Frontal cortex (tissue), 4 donors: ENCODE data around the gene PRG2. TPM values are rescaled to one million over a fixed set of nuclear protein-coding genes. Genes with fewer than 3 reads are reported as not detected.
"Not testable (repeated sequence)": the region's sequence is repeated elsewhere in the genome, so short reads cannot be mapped to it uniquely, and the experiment has no call there.

ENCODE experiments used
- DNase-seq, 2 donors: peaks; one replicate each; pipeline ENCODE4 v3.0.0; 2012; ENCODE audit warnings: low spot score in 2 of 2
- FAIRE-seq: peaks from 2 replicates; lab custom pipeline; 2012; peaks lifted over from hg19 to GRCh38; lab: Jason Lieb, UNC
- total RNA-seq: library from RNA; depleted of rRNA; stranded (reverse); fragments of >200 nt; gene quantifications from one replicate; pipeline ENCODE4 v1.2.3, GENCODE V29; 2014
- donor health status: control.
- donor health status: control.
- donor health status: control.

Gene PRG2
- total RNA-seq, 1 donor from 2014 or later, result not detected

DNA sequence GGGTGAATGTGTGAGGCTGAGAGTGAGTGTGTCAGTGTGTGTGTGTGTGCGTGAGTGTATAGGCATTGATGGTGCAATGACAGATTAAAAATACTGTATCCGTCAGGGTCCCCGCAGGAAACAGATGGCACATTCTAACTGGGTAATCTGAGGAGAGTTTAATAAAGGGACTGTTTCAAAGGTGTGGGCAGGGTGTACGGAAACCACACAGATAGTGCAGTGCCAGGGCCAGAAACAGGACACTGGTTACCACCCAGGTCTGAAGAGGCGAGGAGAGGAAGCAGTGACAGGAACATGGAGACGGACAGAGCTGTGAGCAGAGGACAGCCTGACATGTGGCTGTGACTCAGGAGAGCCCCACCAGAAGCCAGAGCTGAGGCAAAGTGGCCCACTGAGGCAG, 35.8 kb downstream of the PRG2 start:
- no peak for DNase-seq
- no peak for FAIRE-seq

DNA sequence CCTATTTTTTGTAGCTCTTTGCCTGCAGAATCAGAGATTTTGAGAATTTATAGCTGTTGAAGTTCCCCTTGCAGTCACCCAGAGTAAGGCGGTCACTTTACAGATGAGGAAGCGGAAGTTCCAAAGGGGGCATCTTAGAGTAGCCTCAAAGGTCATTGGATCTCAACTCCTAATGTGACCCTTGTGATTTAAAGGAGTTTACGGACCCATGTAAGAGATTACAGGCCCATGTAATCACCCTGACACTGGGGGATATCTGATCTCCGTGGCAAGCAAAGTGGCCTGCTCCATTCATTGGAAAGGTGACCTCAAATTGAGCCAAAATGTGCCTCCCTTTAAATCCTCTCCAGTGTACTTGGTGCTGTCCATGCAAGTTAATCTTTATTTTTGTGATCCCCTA, 36.6 kb downstream of the PRG2 start:
- FAIRE-seq, result no peak
- no peak for DNase-seq

DNA sequence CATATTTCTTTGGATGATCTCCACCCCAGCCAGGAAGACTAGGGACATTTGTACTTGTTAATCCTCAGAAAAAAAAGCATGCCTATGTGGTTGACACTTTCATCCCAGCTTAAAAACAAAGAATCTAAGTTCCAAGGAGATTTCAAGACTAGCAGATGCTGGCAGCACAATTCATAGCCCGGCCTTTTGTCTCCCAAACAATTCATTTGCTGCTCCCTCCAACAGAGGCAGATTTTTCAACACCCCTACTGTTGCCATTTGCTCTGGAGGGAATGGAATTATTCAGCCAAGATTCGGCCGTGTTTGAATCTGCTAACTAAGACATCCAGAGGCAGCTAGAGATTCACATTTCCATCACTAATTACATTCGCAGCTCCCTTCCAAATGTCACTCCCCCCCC, 37.0 kb downstream of the PRG2 start:
- FAIRE-seq, result no peak
- DNase-seq, result no peak

DNA sequence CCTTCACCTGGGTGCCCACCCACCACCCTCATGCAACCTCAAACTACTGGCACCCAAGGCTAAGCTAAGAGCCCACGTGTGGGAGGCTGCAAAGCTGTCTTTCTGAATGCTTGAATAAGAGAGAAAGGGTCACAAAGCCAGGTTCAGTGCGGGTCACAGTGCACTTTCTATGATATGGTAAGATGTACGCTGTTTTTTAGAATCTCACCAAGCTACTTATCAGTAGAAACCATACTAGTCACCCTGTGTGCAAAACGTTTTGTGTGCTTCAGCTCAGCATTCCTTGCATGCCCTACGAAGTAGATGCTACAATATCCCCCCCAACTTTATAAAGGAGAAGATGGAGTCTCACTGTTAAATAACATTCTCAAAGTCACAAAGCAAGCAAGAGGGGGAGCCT, 37.4 kb downstream of the PRG2 start:
- FAIRE-seq (no peak), DNase-seq (no peak)

DNA sequence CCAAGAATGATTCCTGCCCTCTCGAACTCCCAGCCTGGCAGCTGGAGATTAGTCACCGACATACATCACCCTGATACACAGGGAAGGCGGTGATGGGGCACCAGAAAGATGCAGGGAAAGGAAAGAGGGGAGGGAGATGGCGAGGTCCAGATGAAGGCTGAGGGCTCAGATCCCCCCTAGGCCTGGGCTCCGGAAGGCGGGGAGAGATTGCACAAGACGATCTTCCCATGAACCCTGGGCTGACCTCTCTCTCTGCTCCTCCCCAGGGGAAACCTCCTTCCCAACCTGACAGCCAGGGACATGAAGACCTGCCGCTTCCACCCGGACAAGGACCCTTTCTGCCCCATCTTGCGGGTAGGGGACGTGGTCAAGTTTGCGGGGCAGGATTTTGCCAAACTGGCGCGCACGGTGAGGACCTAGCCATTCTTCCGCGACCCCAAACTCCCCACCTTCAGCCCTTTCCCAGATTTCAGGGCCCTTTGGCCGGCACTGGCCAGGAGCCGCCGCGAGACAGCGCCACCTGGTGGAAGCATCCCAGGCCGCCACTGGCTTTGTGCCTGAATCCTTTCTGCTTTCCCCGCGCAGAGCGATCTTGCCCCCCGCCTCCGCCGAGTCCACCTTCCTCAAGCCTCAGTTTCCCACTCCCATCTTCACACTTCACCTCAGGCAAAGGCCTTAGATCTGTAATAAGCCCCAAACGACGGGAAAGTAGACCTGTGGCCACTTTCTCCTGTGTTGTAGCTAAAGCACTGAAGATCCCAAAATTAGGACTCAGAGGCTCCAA, 40.8 kb downstream of the PRG2 start:
- no peak for FAIRE-seq
- DNase-seq, result peak in 1 of 2 donors; percentile 70

DNA sequence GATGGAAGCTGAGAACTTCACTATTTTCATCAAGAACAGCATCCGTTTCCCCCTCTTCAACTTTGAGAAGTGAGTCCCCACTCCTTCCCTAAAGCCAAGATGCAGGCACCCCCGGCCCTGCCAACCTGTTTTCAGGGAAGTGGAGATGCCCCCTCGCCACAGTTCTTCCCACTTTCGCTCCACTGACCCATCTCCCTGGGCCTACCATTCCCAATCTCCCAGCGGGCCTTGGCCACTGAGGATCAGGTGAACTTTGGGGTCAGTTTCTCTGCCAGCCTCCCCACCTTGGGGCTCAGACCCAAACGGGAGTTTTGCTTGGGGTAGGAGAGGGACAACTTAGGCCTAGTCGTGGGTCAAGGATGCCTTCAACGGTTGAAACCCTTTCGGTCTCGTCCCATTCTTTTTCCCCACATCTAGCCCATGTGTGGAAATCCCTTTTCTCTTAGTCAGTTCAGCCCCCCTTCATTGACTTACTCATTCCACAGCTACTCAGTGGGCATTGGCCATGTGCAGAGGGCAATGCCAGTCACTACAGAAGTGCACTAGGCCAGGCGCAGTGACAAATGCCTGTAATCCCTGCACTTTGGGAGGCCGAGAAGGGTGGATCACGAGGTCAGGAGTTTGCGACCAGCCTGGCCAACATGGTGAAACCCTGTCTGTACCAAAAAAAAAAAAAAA, 41.7 kb downstream of the PRG2 start:
- no peak for FAIRE-seq
- DNase-seq, result no peak

DNA sequence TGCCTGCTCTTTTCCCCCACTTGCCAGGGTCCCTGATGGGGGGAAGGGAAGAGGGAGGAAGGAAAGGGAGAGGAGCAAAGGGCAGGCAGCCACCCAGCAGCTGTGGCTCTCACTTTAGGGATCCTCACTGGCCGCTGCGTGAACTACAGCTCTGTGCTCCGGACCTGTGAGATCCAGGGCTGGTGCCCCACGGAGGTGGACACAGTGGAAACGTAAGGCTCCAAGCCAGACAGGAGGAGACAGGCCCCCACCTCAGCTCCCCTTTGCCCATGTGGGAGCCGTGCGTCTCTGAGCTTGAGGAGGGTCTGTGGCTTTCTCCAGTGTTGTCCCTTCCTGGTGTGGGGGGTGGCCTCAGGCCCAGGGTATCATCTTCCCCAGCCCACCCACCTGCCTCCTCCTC, 42.4 kb downstream of the PRG2 start:
- FAIRE-seq, result no peak

DNA sequence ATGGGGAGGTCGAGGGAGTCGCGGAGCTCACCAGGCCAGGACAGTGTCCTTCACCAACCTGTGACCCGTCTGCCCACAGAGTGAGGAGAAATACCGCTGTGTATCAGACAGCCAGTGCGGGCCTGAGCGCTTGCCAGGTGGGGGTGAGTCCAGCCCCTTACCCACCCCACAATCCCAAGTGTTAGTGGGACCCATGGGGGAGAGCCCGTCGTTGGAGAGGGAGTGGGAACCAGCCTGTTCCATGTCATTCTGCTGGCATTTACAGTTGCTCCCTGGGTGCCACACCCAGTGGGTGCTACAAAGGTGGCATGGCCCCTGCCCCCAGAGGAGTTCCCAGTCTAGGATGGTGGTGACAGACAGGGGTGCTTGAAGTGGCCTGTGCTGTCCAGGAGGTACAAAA, 43.1 kb downstream of the PRG2 start:
- DNase-seq (no peak), FAIRE-seq (no peak)

More for the DNA sequence above, 42.4 kb downstream of the PRG2 start:
- no peak for DNase-seq

DNA sequence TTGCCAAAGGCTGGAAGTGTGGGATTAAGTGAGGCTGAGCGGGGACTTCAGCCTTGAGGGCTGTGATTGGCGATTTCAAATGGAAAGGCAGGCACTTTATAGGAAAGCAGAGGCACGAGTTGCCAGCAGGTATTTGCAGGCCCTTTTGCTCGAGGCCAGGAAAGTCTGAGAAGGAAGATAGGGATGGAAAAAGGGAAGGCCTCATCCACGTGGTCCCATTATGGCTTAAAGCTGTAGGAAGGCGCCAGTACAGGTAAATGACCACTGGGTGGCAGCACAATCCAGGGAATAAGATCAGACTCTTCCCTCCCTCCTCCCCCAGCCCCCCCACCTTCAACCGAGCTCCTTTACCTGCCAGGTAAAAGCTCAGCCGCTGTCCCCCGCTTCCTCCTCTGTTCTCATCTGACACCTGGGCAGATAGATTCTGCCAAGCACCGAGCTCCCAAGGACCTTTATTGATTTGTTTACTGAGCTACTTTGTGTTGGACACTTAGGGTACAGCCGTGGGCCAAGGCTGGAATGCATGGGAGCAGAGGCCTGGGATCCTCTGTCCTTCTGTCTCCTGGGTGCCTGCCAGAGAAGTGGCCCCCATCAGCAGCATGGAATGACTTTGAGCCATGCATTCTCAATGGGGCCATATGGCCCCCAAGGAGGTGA, 44.8 kb downstream of the PRG2 start:
- FAIRE-seq, result no peak
- DNase-seq, result peak; percentile 68 to 83

DNA sequence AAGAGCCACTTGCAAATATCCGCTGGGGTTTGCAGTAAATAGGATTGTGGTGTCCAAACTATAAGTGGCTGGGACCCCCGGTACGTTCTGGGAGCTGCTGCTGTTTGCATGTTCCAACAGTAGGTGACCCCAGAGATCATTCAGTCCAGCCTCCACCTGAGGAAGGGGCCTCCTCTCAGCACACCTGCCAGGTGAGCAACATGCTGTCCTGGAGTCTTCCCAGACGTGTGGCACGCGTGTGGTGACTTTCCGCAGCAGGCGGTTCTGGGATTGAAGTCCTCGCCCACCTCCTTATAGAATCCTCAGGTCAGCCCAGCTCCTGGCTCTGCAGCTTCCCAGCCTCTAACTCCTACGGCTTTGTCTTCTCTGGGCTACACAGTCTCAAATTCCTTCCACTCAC, 45.6 kb downstream of the PRG2 start:
- FAIRE-seq (no peak), DNase-seq (no peak)

DNA sequence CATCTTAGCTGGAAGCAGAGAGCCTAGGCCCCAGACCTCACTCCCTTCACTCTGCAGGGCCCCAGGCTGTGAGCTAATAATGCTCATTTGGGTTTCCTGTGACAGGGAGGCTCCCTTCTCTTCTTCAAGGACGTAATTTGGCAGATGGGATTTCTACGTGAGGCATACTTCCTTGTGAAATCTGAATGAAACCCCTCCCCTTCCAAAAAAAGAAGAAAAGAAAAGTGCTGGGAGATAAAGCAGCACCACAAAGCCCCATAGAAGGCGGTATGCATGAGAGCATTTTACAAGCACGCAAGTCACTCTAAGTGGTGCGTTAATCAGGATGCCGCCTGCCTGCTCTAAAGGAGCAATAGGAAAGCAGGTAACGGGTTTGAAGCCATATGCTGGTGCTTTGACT, 46.6 kb downstream of the PRG2 start:
- FAIRE-seq (no peak), DNase-seq (no peak)

DNA sequence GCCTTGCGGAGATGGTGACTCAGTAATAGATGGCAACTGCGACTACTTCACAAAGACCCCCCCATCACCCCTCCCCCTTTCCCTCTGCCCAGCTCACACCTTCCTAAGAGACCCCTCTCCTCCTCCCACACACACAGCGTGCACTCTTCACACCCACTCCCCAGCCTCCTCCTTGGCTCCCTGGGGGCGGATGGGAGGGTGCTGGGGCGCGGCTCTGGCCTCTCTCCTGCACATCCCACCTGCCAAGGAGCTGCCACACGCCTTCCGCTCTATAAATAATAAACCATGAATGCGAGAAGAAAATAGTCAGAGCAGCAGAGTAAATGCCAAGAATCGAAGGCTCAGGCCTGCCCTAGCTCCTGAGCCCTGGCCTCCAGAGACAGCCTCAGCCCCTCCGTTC, 47.7 kb downstream of the PRG2 start:
- FAIRE-seq (no peak), DNase-seq (no peak)

DNA sequence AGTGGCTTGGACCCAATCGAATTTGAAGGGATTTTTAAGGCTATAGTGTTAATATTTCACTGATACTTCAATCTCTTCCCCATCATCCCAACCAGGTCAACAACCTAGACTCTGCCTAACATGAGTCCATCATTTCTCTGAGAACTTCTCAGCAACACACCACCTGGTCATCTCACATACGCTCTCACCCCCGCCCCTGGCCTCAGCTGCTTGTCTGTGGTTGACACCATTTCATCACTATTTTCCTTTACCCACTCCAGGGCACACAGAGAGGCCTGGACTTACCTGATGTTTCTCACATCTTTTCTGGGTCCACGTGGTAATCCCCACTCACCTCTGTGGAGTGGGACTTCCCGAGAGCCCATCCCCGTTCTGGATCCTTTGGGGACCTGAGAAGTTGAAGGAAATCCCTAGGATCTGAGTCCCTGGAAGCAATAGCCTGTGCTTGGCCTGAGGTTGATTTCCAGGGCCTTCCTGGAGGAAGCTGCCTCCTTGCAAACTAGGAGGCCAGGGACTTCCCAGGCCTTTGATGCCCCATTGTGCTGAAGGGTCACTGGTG, 49.1 kb downstream of the PRG2 start:
- DNase-seq (no peak), FAIRE-seq (no peak)

DNA sequence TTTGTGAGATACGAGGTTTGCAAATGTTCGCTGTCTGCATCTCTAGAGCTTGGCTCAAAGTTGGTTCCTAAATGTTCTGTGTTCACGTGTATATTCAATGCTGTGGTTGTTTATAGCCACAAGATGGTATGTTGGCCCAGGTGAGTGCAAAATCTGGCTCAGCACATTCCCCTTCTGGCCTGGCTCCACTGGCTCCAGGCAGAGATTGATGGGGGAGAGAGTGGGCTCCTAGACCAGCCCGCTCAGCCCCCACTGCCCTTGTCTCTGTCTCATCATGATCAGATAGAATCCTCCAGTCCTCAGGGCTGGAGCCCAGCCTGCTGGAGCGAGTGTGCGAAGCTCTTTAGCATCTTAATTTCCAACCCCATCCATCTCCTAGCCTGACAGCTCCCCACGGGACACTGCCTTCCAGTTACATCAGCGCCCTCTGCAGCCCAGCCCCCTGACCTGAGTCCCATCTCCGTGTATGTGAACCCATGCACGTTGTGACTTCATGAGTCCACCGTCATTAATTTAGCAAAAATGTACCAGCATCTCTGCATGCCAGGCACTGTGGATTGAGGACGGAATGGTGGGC, 50.3 kb downstream of the PRG2 start:
- DNase-seq (no peak), FAIRE-seq (no peak)

DNA sequence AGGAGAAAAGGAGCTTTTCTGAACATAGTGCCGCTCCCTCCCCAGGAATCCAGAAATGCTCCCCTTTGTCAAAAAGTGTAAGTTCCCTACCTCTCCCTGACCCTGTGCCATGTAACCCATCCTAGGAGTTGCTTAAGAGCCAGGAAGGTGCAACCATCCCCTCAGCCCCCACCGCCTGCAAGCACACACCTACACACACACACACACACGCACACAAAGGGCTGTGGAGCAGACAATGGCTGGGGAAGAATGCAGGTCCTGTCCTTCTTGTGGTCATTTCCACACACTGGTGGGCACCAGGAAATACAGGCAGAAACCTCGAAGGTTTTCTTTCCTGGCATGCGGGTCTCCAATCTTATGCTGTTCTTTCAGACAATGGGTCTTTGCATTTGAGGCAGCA, 51.1 kb downstream of the PRG2 start:
- FAIRE-seq (no peak), DNase-seq (no peak)

DNA sequence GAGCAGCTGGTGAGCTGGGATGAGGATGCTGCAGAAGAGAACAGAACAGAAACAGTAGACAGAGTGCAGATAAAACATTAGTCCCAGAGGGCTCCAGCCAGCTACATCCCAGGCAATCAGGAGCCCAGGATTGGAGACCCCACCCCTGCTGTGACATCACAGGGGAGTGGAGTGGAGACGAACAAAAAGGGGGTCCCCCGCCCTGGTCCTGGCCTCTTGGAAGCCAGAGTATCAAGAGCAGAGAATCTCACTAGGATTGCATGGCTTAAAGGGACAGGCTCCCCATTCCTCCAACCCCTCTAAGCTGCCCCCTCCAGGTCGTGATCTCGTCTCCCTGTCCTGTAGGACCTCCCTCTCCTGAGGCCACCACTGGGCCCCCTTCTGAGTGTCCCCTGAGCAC, 52.3 kb downstream of the PRG2 start, which contains the start of gene P2RX3:
Gene P2RX3 (plus strand): TSS at position 211 of the 400 bp plus-strand sequence. CDS start 199 bp downstream, outside the sequence.
- no peak for DNase-seq

DNA sequence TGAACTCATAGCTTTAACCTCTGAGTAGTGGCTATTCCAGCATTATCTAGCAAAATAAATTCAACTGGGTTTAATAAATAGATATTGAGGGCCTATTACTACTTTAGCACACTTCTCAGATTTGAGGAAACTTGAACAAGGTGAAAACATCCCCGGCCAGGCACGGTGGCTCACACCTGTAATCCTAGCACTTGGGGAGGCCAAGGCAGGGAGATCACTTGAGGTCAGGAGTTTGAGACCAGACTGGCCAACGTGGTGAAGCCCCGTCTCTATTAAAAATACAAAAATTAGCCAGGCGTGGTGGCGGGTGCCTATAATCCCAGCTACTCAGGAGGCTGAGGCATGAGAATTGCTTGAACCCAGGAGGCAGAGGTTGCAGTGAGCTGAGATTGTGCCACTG, 53.6 kb downstream of the PRG2 start:
- not testable (repeated sequence) for DNase-seq, FAIRE-seq

More for the DNA sequence above, 52.3 kb downstream of the PRG2 start, which contains the start of gene P2RX3:
- no peak for FAIRE-seq
